GM19395 (cell line): ENCODE measurements around the gene ME3.

Experiments used
- ATAC-seq: cut with Tn5 transposase; IDR thresholded peaks from one replicate; pipeline ENCODE4 v1.9.1; 2021; ENCODE audit warnings: mild to moderate bottlenecking, moderate library complexity; ENCODE audit not compliant: unreplicated experiment

ME3 gene

DNA sequence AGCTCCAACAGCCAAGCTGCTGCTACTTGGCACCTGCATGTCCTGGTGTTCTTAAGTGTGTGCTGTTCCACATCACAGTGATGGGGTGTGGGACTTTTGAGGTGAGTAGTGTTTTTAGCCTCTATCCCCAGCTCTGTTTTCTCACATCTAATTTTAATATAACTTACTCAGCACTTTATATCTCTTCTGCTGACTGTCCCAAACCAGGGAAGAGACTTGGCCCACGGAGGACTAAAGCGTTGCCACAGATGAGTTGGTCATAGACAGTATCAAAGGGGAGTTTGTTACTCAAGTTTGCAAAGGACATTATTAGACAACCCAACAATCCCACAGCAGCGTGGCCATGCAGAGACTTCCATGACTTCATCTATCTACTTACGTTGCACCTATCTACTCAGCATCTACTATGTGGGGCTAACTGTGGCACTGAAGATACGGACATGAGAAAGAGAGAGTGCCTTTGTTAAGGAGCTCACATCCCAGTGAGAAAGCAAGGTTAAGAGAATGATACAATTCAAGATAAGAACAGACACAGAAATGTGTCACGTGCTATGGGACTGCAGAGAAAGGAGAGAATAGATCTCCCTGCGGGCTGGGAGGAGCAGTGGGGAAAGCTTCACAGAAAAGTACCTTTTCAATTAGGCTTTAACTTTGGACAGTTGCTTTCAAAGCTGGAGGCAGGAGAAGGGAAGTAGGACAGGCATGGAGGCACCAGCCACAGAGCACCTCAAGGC, 82.4 kb downstream of the ME3 start:
- no peak for ATAC-seq

- no peak for ATAC-seq
Measured at GRCh38 chr11:86589204-86589603, 83.2 kb downstream of the ME3 start.

- no peak for ATAC-seq
Measured at GRCh38 chr11:86588566-86589090, 83.8 kb downstream of the ME3 start.

GRCh38 chr11:86587264-86588193, 84.9 kb downstream of the ME3 start:
- ATAC-seq: no peak

- ATAC-seq: no peak
Measured at GRCh38 chr11:86586307-86586706, 86.1 kb downstream of the ME3 start.

- no peak for ATAC-seq
Measured at GRCh38 chr11:86582898-86583297, 89.5 kb downstream of the ME3 start.

DNA sequence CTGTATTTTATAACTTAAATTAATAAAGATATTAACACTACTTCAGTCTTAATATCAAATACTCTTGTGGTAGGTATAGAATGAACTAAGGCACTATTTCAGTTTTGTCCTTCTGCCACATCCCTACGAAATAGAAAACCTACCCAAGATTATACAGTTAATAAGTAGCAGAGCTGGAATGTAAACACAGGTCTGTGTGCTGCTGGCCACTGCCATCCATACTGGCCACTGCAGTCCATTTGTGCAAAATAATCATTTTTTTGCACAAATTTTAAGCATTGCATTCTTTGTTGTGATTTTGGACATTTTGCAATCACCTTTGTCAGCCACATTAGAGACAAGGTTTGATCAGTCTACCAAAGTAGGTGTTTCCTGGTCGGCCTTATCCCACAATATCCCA, 91.9 kb downstream of the ME3 start:
- ATAC-seq: no peak

GRCh38 chr11:86579406-86579731, 93.0 kb downstream of the ME3 start:
- no peak for ATAC-seq

- no peak for ATAC-seq
Measured at GRCh38 chr11:86578727-86579405, 93.5 kb downstream of the ME3 start.

DNA sequence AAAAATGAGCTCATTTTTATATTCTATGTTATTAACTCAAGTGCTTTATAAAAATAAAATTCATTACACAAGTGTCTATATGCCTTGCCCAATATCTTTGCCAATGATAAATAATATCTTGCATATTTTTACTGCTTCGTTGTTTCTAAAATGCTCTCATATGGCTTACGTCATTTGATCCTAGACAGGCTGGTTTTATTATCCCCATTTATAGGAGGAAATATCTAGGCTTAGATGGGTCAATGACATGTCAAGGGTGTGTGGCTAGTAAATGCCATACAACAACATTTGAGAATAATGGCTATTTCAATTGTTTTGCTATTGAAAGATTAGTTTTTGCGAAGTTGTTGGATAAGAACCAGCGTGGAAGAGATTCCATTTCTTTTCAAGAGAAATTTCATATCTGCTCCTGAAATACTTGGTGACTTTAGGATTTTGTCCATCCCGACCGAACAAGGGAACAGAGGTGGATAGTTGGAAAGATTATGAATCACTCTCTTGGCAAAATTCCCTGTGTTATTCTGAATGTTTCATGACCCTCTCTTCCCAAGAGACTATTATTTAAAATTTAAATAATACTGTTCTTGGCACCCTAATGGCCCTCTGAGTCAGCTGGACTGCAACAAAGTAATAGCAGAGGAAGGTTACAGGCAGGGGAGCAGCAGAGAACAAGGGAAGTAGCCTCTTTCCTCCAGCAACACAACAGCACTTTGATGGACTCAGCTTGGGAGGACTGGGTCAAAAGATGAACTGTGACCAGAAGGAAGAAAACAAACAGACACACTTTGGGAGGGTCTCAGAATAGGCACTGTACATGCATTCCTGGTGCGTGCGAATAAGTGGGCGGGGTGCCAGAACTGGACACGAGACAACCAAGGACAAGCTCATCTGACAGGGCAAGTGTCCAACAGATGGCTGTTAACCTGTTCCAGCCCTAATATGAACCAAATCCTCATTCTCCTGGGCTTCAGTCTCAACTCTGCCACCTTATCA, 94.5 kb downstream of the ME3 start:
- no peak for ATAC-seq

- ATAC-seq: no peak
Measured at GRCh38 chr11:86576946-86577624, 95.3 kb downstream of the ME3 start.

- ATAC-seq: no peak
Measured at GRCh38 chr11:86575927-86576326, 96.5 kb downstream of the ME3 start.

GRCh38 chr11:86575208-86575855, 97.1 kb downstream of the ME3 start:
- ATAC-seq: no peak

DNA sequence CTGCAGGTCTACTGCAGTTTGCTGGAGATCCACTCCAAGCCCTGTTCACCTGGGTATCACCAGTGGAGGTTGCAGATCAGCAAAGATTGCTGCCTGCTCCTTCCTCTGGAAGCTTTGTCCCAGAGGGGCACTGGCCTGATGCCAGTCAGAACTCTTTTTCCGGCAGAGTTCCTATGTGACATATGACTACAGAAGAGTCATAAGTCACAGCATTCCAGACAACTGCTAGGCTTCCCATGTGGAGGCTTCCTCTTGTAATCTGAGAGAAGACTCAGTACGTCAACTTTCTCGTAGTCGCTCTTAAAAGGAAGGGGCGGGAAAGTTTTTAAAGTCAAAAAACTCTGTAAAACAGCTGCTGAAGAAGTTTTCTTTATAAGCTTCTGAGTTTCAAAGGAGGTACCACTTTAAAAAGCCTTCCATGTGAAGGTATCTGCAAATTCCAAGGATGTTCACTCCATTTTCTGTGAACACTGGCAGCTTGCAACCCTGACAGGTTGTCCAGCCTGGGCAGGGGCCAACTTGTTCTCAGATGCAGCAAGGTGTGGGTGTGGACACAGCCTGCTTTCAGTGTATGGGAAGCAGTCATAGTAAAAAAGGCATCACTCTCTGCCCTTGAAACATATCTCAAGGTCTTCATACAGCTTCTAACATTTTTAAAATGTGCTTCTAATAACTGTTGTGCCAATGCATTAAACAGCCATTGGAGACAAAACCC, 97.8 kb downstream of the ME3 start:
- no peak for ATAC-seq

DNA sequence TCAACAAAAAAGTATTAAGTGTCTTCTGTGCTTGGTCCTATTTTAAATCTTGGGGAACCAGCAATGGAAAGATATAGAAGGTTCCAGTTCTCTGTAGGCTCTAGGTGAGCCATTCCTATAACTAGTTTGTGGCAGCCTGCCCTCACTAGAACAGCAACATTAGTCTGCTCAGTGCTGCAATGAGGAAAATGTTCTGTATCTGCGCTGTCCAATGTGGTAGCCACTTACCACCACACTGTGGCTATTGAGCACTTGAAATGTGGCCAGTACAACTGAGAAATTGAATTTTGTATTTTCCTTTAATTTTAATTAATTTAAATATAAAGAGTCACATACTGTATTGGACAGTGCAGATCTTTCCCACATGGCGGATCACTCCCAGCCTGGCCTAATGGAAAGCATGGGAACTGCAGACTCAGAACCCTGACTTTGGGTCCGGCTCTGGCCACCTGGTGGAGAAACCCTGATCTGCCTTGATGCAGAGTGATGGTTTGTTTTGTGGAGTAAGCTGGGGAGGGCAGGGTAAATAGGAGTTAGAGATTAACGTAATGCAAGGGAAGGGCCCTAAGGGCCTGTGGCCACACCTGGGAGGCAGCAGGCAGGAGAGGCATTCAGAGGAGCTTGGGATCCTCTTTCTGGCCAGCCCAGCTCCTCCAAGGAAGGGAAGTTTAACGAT, 101.0 kb downstream of the ME3 start:
- no peak for ATAC-seq

DNA sequence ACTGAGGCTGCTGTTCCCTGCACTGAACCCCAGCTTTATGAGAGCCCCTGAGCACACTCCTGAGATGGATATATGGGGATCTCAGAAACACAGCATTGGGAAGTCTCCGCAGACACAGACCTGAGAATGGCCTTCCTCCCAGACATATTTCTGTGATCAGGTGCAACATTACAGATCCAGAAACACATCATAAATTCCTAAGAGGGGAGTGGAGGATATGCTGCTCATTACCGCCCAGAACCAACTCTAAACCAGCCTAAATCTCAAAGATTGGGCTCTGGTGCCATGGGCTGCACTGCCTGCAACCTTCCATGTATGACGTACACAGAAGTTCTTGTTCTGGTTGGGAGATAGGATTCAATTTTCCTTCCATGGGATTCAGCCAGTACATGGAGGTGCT, 102.0 kb downstream of the ME3 start:
- no peak for ATAC-seq

GRCh38 chr11:86570020-86570419, 102.4 kb downstream of the ME3 start:
- ATAC-seq: no peak

GRCh38 chr11:86569109-86569508, 103.3 kb downstream of the ME3 start:
- no peak for ATAC-seq
